Activated CD4-positive, alpha-beta T cell treated with anti-CD3 and anti-CD28 coated beads for 1 hour (primary cell): ENCODE results near the gene DGCR2.

ENCODE experiments used
- DNase-seq: peaks from one replicate; pipeline ENCODE4 v3.0.0-alpha.2; 2020

DGCR2 gene

GRCh38 chr22:19143967-19144400, 21.8 kb upstream of the DGCR2 start:
- DNase-seq: no peak

DNA sequence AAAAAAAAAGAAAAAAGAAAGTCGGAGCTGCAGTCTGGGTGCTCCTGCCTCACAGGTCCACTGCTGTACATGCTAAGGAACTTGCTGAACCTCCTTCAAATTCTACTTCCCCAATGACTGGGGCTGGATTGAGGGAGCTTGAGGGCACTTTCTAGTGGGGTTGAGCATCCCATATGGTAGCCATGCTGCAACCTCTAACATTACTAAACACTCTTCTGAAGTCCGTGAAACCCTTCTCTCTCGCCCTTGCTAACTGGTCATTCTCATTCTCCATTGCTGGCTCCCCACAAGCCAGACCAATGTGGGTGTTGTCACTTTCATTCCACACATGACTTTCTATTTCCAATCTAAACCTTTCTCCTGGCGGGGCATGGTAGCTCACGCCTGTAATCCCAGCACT, 21.0 kb upstream of the DGCR2 start:
- DNase-seq: no peak

DNA sequence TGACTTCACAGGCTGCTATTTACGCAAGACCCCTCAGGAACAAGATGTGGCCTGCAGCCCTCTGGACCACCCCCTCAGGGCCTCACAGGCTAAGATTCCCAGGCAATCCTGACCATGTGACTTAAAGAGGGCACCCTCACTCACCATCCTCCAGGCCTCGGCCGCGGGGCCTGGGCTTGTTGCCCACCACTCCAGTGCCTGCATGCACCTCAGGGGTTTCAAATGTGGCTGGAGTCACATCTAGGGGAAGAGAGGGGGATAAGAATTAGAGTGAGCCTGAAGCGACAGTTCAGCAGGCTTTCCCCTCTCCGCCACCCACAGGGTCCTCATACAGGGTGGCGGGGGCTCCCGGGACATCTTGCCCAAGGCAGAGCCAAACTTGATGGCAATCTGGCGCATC, 20.2 kb upstream of the DGCR2 start:
- DNase-seq: no peak

- DNase-seq: no peak
These were observed 17.8 kb upstream of the DGCR2 start for GRCh38 chr22:19139974-19140373.

- DNase-seq: no peak
These were observed 16.8 kb upstream of the DGCR2 start for GRCh38 chr22:19139001-19139356.

GRCh38 chr22:19138217-19139000, 16.2 kb upstream of the DGCR2 start:
- DNase-seq: no peak

GRCh38 chr22:19137384-19138216, 15.4 kb upstream of the DGCR2 start:
- no peak for DNase-seq

DNA sequence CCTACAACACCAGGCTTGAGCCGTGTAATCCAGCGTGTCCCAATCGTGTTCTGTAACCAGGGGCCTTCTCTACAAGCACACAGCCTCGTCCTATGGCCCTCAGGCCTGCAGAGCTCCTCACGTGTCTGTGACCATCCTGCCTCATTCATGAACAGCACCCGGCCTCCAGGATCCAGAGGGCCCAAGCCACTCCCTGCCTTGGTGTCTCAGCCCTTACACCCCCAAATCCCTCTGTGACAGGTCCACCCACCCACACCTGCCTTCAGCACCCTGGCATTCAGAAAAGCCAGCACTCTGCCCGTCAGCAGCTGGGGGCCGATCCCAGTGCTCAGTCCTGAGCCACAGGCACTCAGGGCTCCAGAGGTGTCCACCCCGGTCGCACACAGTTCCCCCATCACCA, 14.7 kb upstream of the DGCR2 start:
- no peak for DNase-seq

- no peak for DNase-seq
These were observed 12.7 kb upstream of the DGCR2 start for GRCh38 chr22:19134874-19135273.

DNA sequence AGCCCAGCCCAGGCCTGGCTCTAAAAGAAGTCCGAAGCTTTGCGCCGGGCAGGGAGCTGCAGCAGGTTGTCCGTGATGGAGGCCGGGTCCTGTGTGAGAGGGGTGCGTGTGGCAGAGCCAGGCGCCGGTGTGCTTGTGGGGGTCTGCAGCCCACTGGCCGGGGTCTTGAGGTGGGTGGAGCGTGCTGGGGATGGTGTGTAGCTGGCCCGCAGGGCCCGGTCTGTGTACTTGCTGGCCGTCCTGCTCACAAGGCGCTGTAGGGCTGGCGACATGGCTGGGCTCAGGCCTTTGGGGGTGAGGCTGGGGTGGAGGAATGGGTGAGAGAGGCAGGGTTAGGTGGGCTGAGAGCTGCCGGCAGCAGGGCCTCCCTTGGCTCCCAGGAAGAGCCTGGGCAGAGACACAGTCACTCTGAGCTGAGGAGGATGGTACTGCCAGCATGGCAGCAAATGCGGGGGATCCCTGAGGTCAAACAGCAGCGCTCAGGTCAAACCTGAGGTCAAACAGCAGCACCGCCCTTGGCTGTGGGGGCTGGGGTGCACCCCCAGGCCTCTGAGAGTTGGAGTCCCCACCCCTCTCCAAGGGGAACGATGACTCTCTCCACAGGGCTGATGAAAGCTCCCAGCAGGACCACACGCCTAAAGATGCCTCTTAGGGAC, 12.1 kb upstream of the DGCR2 start:
- no peak for DNase-seq

- no peak for DNase-seq
These were observed 11.3 kb upstream of the DGCR2 start for GRCh38 chr22:19133561-19133960.

DNA sequence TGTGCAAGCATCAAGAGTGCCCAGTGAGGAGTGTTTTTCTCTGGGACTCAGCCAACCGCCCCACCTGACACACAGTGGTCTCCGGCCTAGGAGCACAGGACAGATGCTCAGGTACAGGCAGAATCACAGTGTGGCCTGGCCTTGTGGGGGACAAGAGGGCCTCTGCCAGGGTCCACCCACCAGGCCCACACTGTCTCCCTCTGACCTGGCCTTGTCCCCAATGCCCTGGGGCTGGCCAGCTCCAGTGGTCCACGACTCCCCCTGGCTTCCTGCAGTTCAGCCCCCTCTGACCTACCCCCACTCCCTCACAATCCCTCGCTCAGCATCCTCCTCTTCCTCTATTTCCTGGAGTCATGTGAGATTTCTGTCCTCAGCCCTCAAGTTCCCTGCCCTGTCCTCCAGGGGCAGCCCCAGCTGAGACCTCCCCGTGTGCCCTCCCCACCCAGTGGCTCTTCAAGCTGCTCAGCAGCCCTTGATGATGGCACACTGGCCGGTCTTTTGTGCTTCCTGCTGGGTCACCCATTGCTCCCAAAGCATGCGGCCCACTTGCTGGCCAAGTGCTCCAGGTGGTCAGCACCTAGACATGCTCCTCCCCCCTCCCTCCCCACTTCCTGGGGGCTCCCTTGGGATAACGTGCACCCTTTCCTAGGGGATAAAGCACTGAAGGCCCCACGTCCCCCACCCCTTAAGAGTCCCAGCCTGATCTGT, 10.6 kb upstream of the DGCR2 start:
- DNase-seq: no peak

DNA sequence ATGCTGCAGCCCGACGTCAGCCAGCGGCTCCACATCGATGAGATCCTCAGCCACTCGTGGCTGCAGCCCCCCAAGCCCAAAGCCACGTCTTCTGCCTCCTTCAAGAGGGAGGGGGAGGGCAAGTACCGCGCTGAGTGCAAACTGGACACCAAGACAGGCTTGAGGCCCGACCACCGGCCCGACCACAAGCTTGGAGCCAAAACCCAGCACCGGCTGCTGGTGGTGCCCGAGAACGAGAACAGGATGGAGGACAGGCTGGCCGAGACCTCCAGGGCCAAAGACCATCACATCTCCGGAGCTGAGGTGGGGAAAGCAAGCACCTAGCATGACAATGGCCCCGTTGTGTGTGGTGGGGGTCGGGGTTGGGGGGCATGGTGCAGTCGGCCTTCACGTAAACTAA, 9.9 kb upstream of the DGCR2 start:
- no peak for DNase-seq

DNA sequence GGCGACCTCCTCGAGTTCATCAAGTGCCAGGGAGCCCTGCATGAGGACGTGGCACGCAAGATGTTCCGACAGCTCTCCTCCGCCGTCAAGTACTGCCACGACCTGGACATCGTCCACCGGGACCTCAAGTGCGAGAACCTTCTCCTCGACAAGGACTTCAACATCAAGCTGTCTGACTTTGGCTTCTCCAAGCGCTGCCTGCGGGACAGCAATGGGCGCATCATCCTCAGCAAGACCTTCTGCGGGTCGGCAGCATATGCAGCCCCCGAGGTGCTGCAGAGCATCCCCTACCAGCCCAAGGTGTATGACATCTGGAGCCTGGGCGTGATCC, 9.4 kb upstream of the DGCR2 start:
- no peak for DNase-seq

DNA sequence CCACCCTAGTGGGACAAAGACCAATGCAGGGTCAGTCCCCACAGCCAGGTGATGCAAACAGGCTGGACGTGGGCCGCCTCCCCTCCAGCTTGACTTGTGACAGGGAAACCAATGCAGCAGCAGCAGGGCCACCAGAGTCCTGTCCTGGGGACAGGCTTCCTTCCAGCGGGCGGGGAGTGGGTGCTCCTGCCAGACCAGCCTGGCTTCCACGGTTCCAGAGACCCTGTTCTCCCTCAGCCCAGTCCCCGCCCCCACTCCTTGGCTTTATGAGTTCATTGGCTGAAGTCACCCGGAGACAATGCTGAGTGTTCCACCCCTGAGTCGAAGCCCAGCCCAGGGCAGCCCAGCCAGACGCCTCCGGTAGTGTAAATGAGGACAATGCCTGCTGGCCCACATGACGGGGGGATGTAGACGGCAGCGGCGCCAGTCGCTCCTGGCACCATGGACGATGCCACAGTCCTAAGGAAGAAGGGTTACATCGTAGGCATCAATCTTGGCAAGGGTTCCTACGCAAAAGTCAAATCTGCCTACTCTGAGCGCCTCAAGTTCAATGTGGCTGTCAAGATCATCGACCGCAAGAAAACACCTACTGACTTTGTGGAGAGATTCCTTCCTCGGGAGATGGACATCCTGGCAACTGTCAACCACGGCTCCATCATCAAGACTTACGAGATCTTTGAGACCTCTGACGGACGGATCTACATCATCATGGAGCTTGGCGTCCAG, 8.9 kb upstream of the DGCR2 start, which contains the start of gene TSSK2:
Gene TSSK2 (plus strand): TSS at position 350 of the 726 bp plus-strand sequence. CDS start 92 bp downstream, at position 442.
- no peak for DNase-seq

DNA sequence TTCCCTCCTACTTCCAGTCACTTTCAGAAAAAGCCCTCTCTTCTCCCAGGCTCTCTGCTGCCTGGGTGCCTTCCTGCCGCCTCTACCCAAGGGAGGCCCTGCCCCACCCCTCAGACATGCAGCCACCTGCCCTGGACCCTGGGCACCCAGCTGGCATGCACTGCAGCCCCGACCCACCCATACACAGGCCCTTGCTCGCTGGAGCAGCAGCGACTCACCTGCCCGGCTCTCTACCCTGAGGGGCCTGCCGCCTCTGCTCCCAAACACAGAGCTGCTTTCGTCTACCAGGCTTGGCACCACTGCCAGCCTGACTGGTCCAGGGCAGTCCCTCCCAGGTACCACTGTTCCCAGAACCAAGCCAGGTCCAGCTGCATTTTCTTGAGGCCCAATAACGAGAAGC, 7.7 kb upstream of the DGCR2 start:
- DNase-seq: no peak

GRCh38 chr22:19128946-19129727, 6.9 kb upstream of the DGCR2 start:
- no peak for DNase-seq

GRCh38 chr22:19128009-19128401, 5.8 kb upstream of the DGCR2 start:
- DNase-seq: no peak

GRCh38 chr22:19127329-19128008, 5.3 kb upstream of the DGCR2 start:
- no peak for DNase-seq

- DNase-seq: no peak
These were observed 4.4 kb upstream of the DGCR2 start for GRCh38 chr22:19126309-19127273.
